ENCODE measurements around the gene ANO10.

DNA sequence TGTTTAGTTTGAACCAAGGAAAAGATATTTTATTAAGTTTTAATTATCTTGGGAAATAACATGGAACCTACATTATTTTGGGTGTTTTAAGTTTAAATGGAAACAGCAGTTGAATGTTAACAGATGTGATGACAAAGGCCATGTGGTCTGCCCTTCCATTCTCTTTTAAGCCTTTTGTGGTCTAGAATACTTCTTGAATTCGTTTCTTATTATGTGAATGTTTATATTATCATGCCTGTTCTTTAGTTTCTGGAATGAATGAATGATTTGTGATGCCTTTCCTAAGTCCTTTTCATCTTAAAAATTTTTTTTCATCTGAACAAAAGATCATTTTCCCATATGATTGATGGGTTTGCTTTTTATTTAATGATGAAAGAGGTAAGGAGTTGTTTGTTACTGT, 290.8 kb downstream of the ANO10 start:
- TF ChIP-seq ZNF274 (IDR thresholded peaks at IDR 0.05; ENCODE audit: low read depth, low read length) (no peak), YY1 (IDR thresholded peaks at IDR 0.05; ENCODE audit: insufficient read depth, insufficient read length) (no peak)

Data from NT2/D1 (cell line).